CD1c-positive myeloid dendritic cell (primary cell): ENCODE data around the gene ACP6.

Experiments
- DNase-seq: peaks from one replicate; pipeline ENCODE4 v3.0.0-alpha.2; 2016; ENCODE audit errors: extremely low spot score

Gene ACP6

GRCh38 chr1:147651466-147651865, 18.9 kb downstream of the ACP6 start:
- DNase-seq = no peak

GRCh38 chr1:147648933-147649332, 21.4 kb downstream of the ACP6 start:
- peak; percentile 7 for DNase-seq

DNA sequence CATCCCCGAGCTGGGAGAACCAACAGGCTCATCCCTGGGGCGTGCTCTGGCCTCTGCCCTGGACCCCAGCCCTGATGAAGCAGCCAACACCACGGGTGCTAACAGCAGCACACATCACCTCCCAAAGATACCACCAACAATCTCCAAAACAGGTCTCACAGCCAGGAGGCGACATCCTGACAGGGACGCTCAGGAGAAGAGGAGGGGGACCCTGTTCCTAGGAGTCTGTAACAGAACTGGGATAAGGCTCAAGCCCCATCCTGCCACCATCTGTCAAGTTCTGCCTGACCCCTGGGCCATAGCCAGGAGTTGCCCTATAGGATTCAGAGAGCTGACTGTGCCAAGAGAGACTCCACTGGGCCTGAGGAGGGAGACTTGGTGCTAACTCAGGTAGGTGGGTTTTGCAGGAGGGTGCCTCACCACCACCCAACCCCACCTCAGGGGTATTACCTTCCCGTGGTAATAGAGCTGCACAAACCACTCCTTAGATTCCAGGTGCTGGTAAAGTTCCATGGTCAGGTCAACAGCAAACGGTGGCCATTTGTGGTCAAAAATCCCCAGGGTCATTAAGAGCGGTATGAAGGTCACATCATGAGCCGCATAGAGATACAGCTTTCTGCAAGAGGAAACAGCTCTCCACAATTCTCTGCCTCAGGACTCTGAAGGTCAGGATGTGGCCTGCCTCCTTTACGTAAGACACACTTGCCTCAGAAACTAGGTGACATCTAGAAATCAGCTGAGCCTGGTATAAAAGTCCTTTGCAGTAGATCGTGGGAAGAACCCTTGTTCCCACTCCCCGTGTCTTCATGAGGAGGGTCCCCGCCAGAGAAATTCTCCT, 22.3 kb downstream of the ACP6 start:
- DNase-seq = no peak

GRCh38 chr1:147643974-147644373, 26.4 kb downstream of the ACP6 start:
- DNase-seq = no peak

GRCh38 chr1:147641695-147642592, 28.4 kb downstream of the ACP6 start:
- DNase-seq = peak; percentile 60

GRCh38 chr1:147641291-147641690, 29.0 kb downstream of the ACP6 start:
- DNase-seq = no peak

DNA sequence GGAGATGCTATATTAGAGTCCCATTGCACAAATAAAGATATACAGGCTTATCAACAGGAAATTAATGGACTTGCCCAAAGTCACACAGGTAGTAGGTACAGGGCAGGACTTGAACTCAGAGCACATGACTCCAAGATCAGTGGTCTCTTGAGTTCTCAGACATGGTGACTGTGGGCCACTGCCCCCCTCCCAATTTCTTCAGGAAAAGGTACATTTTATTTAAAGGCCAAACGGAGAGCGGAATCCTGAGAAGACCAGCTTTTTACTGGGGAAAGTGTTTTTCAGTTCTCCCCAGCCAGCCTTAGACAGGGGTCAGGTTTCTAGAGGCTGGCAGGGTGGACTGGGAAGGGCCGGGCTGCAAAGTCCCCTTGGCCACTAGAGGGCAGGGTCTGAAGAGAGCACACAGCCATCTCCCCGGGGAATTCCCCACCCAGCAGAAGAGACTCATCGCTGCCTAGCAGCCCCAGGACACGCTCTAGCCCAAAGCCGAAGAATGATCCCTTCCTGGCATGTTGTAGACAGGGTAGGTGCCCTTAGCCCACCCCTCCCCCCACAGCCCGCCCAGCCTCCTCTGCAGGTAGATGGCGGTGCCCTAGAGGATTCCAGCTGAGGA, 29.7 kb downstream of the ACP6 start:
- DNase-seq = peak; percentile 85

DNA sequence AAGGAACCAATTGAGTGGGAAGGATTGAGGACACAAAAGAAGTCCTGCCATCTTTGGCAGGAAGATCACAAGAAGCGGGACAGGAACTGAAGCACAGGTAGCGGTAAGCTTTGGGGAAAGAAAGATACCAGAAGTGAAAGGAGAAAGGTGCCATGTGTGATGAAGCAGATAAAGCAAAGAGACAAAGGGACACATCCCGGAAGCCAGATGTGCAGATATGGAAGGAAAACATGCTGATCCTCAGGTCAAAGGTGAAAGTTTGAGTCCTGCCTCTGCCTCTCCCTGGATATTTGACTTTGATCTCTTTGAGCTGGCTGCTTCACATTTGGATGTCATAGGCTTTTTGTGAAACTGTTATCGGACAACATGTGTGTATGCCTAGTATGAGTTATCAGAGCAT, 34.0 kb downstream of the ACP6 start:
- no peak for DNase-seq

GRCh38 chr1:147635342-147635741, 35.0 kb downstream of the ACP6 start:
- DNase-seq = peak; percentile 87

DNA sequence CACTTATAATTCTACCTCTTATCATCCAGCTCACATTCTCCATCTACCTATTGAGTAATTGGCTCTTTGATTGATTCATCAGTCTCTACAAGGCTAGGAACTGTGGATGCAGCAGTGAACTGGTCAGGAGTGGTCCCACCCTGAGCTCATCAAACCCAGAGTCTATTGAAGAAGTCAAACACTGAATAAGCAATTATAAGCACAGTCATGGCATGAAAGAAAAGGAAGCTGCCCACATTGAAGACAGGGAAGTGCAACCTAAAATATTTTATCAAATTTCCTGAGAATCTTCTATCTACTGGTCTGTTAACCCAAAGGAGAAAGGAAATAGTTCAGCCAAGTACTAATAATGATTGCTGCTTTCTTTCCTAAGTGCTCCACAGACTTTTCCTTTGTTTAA, 35.7 kb downstream of the ACP6 start:
- DNase-seq = peak; percentile 75

- no peak for DNase-seq
These were observed 36.6 kb downstream of the ACP6 start for GRCh38 chr1:147633759-147634158.

- DNase-seq = no peak
These were observed 38.5 kb downstream of the ACP6 start for GRCh38 chr1:147631839-147632238.

GRCh38 chr1:147630447-147630846, 39.9 kb downstream of the ACP6 start:
- no peak for DNase-seq

- DNase-seq = no peak
These were observed 40.3 kb downstream of the ACP6 start for GRCh38 chr1:147630022-147630421.

GRCh38 chr1:147628441-147628840, 41.9 kb downstream of the ACP6 start:
- peak; percentile 66 for DNase-seq

GRCh38 chr1:147627435-147628110, 42.8 kb downstream of the ACP6 start:
- DNase-seq = peak; percentile 50

- no peak for DNase-seq
These were observed 43.6 kb downstream of the ACP6 start for GRCh38 chr1:147626739-147627138.

- DNase-seq = no peak
These were observed 44.0 kb downstream of the ACP6 start for GRCh38 chr1:147626291-147626690.

DNA sequence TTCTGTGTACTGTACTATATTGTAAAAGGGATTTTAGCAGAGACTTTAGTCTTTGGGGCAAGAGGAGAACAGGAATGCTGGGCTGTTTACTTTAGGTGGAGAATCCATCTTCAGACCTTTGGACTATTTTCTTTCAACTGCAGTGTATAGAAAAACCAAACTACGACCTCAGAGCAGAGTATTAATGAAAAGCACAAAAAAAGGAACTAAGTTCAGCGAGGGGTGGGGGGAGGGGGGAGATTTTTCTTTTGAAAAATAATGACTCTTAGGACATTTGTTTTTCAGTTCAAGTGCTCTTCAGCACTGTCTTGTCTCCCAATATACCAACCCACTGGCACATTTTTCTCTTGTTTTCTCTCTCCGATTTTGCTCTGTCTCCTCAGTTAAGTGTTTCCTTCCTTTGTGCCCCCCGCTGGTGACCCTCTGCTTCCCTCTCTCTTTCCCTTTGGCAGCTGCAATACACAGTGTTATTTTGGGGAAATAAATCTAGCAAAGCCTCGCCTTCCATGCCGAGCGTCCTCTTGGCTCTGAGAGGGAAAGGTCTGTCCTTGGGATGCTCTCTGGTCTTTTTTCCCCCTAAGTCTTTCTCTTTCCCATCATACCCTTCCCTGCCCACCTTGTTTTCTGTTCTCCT, 44.8 kb downstream of the ACP6 start:
- DNase-seq = no peak

GRCh38 chr1:147624529-147624928, 45.8 kb downstream of the ACP6 start:
- DNase-seq = no peak

- DNase-seq = no peak
These were observed 46.3 kb downstream of the ACP6 start for GRCh38 chr1:147624011-147624410.
